Peyer's patch (tissue), 4 donors: ENCODE data around the gene HLA-DOA. TPM values are rescaled to one million over a fixed set of nuclear protein-coding genes. Genes with fewer than 3 reads are reported as not detected.

Source experiments
- DNase-seq, 3 donors: peaks; one replicate each; pipeline ENCODE4 v3.0.0-alpha.2; 2017 to 2019
- H3K27ac ChIP-seq, 4 donors: fragments of 200-600 bp; sonication (generic); one replicate each; pipeline ENCODE4 v1.5.1; 2016 to 2019
- H3K27me3 ChIP-seq, 2 donors: fragments of 200-600 bp; sonication (generic); one replicate each; pipeline ENCODE4 v1.5.1; 2019
- H3K36me3 ChIP-seq, 3 donors: fragments of 200-600 bp; sonication (generic); one replicate each; pipeline ENCODE4 v1.5.1; 2016 to 2019
- H3K4me1 ChIP-seq, 4 donors: fragments of 200-600 bp; sonication (generic); one replicate each; pipeline ENCODE4 v1.5.1; 2016 to 2019
- H3K4me3 ChIP-seq, 4 donors: fragments of 200-600 bp; sonication (generic); 1 replicate in 3 of 4; 2 replicates in 1 of 4; pipeline ENCODE4 v1.5.1; 2016 to 2019; ENCODE audit warnings: mild to moderate bottlenecking in 1 of 4
- H3K9me3 ChIP-seq, 4 donors: fragments of 200-600 bp; sonication (generic); one replicate each; pipeline ENCODE4 v1.5.1; 2016 to 2019; ENCODE audit warnings: mild to moderate bottlenecking in 1 of 4
- CTCF ChIP-seq, 6 experiments: fragments of 450-650 bp in 4 of 6; fragments of 200-600 bp in 2 of 6; sonication (generic) in 1 of 6; IDR thresholded peaks; one replicate each; pipeline ENCODE4 v1.5.1; 2017 to 2019; ENCODE audit warnings: antibody characterized with exemption in 6 of 6, mild to moderate bottlenecking in 3 of 6, moderate library complexity in 1 of 6
- POLR2A ChIP-seq, 2 donors: fragments of 450-650 bp; IDR thresholded peaks; one replicate each; pipeline ENCODE4 v1.5.1; 2017; ENCODE audit warnings: antibody characterized with exemption in 2 of 2, mild to moderate bottlenecking in 2 of 2, moderate library complexity in 2 of 2
- total RNA-seq, 4 donors: library from RNA; depleted of rRNA; stranded (reverse); fragments of >200 nt; gene quantifications; one replicate each; pipeline ENCODE4 v1.1.0, GENCODE V29; 2016

Gene HLA-DOA
- total RNA-seq, 4 donors from 2014 or later = 0.95 to 26.4 (median 1.5) TPM; not detected in 1

- peak in 2 of 3 donors; percentile 77 to 84 for DNase-seq
These were observed 20.2 kb upstream of the HLA-DOA start for GRCh38 chr6:33029328-33030184.

GRCh38 chr6:33028220-33028849 is 18.9 kb upstream of the HLA-DOA start:
- no peak for TF ChIP-seq POLR2A (IDR thresholded peaks at IDR 0.05)
- TF ChIP-seq CTCF (IDR thresholded peaks at IDR 0.05) = no peak
- DNase-seq = no peak
- Histone ChIP-seq H3K4me3 (no peak overlapping the region), H3K36me3 (no peaks in the 10 kb centered on the region), H3K27ac (peak overlapping the region; percentile 30 to 86 (median 70)), H3K4me1 (no peaks in the 10 kb centered on the region), H3K27me3 (no peaks in the 10 kb centered on the region), H3K9me3 (no peaks in the 10 kb centered on the region)

More at GRCh38 chr6:33029328-33030184, 20.2 kb upstream of the HLA-DOA start:
- Histone ChIP-seq H3K9me3 (no peaks in the 10 kb centered on the region), H3K27ac (peak overlapping the region; percentile 54 to 86 (median 70)), H3K4me1 (no peaks in the 10 kb centered on the region), H3K36me3 (no peaks in the 10 kb centered on the region), H3K27me3 (no peaks in the 10 kb centered on the region), H3K4me3 (no peak overlapping the region)
- TF ChIP-seq POLR2A (IDR thresholded peaks at IDR 0.05) = peak in 1 of 2 donors; percentile 12
- TF ChIP-seq CTCF (IDR thresholded peaks at IDR 0.05) = no peak

- Histone ChIP-seq H3K27me3 (no peaks in the 10 kb centered on the region), H3K36me3 (no peaks in the 10 kb centered on the region), H3K27ac (no peak overlapping the region), H3K4me3 (no peak overlapping the region), H3K9me3 (no peaks in the 10 kb centered on the region), H3K4me1 (peaks cover 0 to 4% (median 3%) of the 10 kb centered on the region in 4 donors)
- TF ChIP-seq POLR2A (IDR thresholded peaks at IDR 0.05) (no peak), CTCF (IDR thresholded peaks at IDR 0.05) (no peak)
- DNase-seq = no peak
These were observed 15.1 kb upstream of the HLA-DOA start for GRCh38 chr6:33024521-33024920.

- DNase-seq = no peak
- H3K27me3 ChIP-seq = no peaks in the 10 kb centered on the region
- no peak for TF ChIP-seq POLR2A (IDR thresholded peaks at IDR 0.05)
- TF ChIP-seq CTCF (IDR thresholded peaks at IDR 0.05) = no peak
- no peak overlapping the region for H3K27ac ChIP-seq
- peaks cover 0 to 8% (median 6%) of the 10 kb centered on the region in 4 donors for H3K4me1 ChIP-seq
- H3K4me3 ChIP-seq = no peak overlapping the region
- no peaks in the 10 kb centered on the region for H3K36me3 ChIP-seq
- no peaks in the 10 kb centered on the region for H3K9me3 ChIP-seq
These were observed 14.1 kb upstream of the HLA-DOA start for GRCh38 chr6:33023536-33023935.

- H3K4me3 ChIP-seq = no peak overlapping the region
- TF ChIP-seq POLR2A (IDR thresholded peaks at IDR 0.05) (no peak), CTCF (IDR thresholded peaks at IDR 0.05) (no peak)
- H3K36me3 ChIP-seq = no peaks in the 10 kb centered on the region
- H3K27ac ChIP-seq = no peak overlapping the region
- H3K27me3 ChIP-seq = no peaks in the 10 kb centered on the region
- DNase-seq = no peak
- H3K4me1 ChIP-seq = peaks cover 0 to 11% (median 8%) of the 10 kb centered on the region in 4 donors
- no peaks in the 10 kb centered on the region for H3K9me3 ChIP-seq
These were observed 12.5 kb upstream of the HLA-DOA start for GRCh38 chr6:33021917-33022316.
